ENCODE measurements around the gene CFAP73.

The CFAP73 gene

DNA sequence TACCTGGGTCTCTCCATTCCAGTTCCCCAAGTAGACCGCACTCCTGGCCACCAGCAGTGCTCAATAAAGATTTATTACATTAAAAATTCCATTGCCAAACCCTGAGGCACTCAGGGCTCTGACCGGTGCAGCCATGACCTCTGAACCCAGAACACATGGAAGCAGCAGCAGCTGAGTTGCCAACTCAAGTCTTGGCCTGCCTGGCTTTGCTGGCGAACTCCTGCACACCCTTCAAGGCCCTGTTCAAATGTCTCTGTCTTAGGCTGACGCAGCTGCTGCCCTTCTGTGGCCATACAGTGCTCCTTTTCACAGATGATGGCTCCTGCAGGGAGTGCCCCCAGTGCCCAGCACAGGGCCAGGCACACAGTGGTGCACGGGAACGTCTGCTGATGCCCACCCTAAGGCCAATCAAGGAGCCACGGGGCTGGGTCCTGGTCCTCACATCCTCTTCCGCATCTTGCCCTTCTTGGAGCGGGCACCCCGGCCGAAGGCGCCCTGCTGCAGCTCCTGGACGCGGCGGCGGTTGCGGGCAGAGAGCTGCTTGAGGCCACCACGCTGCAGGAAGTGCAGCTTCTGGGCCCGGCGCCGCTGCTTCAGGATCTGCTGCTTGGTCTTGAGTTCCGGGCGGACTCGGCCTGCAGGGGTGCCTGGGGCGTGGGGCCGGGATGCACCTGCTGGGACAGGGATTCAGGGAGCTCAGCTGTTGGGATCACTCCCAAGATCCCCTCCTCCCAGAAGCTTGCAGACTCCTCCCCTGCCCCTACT lies 9.1 kb downstream of the CFAP73 start:
- Histone ChIP-seq H3K79me2 (ENCODE audit: insufficient read depth, low read length) (no peaks in the 10 kb centered on the region), H3K4me3 (ENCODE audit: insufficient read depth, low read length, poor library complexity, severe bottlenecking) (no peak overlapping the region), H3K9ac (ENCODE audit: low read length) (no peak overlapping the region), H4K20me1 (ENCODE audit: low read depth, low read length) (no peaks in the 10 kb centered on the region), H3K27me3 (ENCODE audit: low read length) (no peaks in the 10 kb centered on the region), H3K9me3 (ENCODE audit: insufficient read depth, low read length) (no peaks in the 10 kb centered on the region), H3K9me2 (replicated peaks; ENCODE audit: insufficient read depth, low read length) (no peaks in the 10 kb centered on the region), H3K4me2 (ENCODE audit: low read depth, low read length, poor library complexity, severe bottlenecking) (no peak overlapping the region), H2AFZ (ENCODE audit: low read depth, low read length, severe bottlenecking) (no peak overlapping the region), H3K27ac (ENCODE audit: low read depth, low read length) (no peak overlapping the region), H3F3A (ENCODE audit: insufficient read depth) (peaks cover 26% of the 10 kb centered on the region), H3K36me3 (ENCODE audit: low read length) (no peaks in the 10 kb centered on the region)
- no peak for TF ChIP-seq EZH2phosphoT487 (conservative IDR thresholded peaks at IDR 0.05; ENCODE audit: low read length)
- TF ChIP-seq, protein P1, sequence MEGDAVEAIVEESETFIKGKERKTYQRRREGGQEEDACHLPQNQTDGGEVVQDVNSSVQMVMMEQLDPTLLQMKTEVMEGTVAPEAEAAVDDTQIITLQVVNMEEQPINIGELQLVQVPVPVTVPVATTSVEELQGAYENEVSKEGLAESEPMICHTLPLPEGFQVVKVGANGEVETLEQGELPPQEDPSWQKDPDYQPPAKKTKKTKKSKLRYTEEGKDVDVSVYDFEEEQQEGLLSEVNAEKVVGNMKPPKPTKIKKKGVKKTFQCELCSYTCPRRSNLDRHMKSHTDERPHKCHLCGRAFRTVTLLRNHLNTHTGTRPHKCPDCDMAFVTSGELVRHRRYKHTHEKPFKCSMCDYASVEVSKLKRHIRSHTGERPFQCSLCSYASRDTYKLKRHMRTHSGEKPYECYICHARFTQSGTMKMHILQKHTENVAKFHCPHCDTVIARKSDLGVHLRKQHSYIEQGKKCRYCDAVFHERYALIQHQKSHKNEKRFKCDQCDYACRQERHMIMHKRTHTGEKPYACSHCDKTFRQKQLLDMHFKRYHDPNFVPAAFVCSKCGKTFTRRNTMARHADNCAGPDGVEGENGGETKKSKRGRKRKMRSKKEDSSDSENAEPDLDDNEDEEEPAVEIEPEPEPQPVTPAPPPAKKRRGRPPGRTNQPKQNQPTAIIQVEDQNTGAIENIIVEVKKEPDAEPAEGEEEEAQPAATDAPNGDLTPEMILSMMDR (IDR thresholded peaks at IDR 0.05; ENCODE audit: insufficient read depth, low read length, poor library complexity, severe bottlenecking): no peak

DNA sequence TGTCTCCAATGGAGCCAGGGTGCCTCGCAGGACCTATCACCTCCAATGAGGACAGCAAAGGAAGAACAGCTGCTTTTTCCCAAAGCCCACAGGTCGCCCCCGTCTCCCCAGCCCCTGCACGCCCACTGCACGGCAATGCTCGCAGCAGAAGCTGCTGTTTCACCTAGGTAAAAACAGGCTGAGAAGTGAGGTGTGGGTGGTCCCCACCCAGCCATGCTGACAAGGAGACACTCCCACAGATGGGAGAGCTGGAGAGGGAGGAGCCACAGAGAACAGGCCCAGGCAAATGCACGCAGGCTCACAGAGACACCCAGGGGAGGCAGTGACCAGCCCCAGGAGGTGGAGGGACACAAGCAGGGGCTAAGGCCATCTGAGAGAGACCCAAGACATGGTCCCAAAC lies 10.4 kb downstream of the CFAP73 start:
- H4K20me1 ChIP-seq (ENCODE audit: low read depth, low read length): no peaks in the 10 kb centered on the region

DNA sequence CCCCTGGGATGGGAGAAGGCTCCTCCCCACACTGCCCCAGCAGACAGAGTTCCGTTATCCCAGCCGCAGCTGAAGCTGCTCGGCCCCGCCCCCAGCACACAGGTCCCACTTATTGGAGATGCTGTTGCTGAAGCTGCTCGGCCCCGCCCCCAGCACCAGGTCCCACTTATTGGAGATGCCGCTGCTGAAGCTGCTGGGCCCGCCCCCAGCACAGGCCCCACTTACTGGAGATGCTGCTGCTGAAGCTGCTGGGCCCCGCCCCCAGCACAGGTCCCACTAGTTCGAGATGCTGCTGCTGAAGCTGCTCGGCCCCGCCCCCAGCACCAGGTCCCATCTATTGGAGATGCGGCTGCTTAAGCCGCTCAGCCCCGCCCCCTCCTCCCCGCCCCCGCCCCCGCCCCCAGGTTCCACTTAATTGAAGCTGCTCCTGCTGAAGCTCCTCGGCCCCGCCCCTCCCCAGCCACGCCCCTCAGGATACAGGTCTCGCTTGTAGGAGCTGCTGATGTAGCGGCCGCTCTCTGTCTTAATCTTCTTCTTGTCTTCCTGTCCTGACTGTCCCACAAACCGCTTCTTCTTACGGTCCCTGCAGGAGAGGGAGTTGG lies 12.0 kb downstream of the CFAP73 start:
- H3K4me2 ChIP-seq (ENCODE audit: low read depth, low read length, poor library complexity, severe bottlenecking): no peak overlapping the region
- no peak overlapping the region for H2AFZ ChIP-seq (ENCODE audit: low read depth, low read length, severe bottlenecking)
- no peaks in the 10 kb centered on the region for H3K27me3 ChIP-seq (ENCODE audit: low read length)
- no peaks in the 10 kb centered on the region for H3K9me2 ChIP-seq (replicated peaks; ENCODE audit: insufficient read depth, low read length)
- TF ChIP-seq EZH2phosphoT487 (conservative IDR thresholded peaks at IDR 0.05; ENCODE audit: low read length): no peak
- no peak overlapping the region for H3K4me3 ChIP-seq (ENCODE audit: insufficient read depth, low read length, poor library complexity, severe bottlenecking)
- H3K9me3 ChIP-seq (ENCODE audit: insufficient read depth, low read length): no peaks in the 10 kb centered on the region
- peaks cover 12% of the 10 kb centered on the region; the same call in 1 of the 2 replicates for H3F3A ChIP-seq (ENCODE audit: insufficient read depth)
- no peaks in the 10 kb centered on the region for H3K79me2 ChIP-seq (ENCODE audit: insufficient read depth, low read length)
- H3K9ac ChIP-seq (ENCODE audit: low read length): no peak overlapping the region
- no peaks in the 10 kb centered on the region; the same call in 1 of the 2 replicates for H3K36me3 ChIP-seq (ENCODE audit: low read length)
- H3K27ac ChIP-seq (ENCODE audit: low read depth, low read length): peak overlapping the region; percentile 18; the same call in 1 of the 2 replicates
- no peaks in the 10 kb centered on the region for H4K20me1 ChIP-seq (ENCODE audit: low read depth, low read length)

More for the DNA sequence above, 10.4 kb downstream of the CFAP73 start:
- H3K4me2 ChIP-seq (ENCODE audit: low read depth, low read length, poor library complexity, severe bottlenecking): no peak overlapping the region
- TF ChIP-seq, protein P1 (IDR thresholded peaks at IDR 0.05; ENCODE audit: insufficient read depth, low read length, poor library complexity, severe bottlenecking): no peak
- no peak for TF ChIP-seq EZH2phosphoT487 (conservative IDR thresholded peaks at IDR 0.05; ENCODE audit: low read length)
- H3K27ac ChIP-seq (ENCODE audit: low read depth, low read length): peak overlapping the region; percentile 10; the same call in 1 of the 2 replicates
- H3K9me3 ChIP-seq (ENCODE audit: insufficient read depth, low read length): no peaks in the 10 kb centered on the region
- no peak overlapping the region for H3K4me3 ChIP-seq (ENCODE audit: insufficient read depth, low read length, poor library complexity, severe bottlenecking)
- no peak overlapping the region for H3K9ac ChIP-seq (ENCODE audit: low read length)
- H3K36me3 ChIP-seq (ENCODE audit: low read length): no peaks in the 10 kb centered on the region; the same call in 1 of the 2 replicates
- no peaks in the 10 kb centered on the region for H3K79me2 ChIP-seq (ENCODE audit: insufficient read depth, low read length)
- H3K9me2 ChIP-seq (replicated peaks; ENCODE audit: insufficient read depth, low read length): no peaks in the 10 kb centered on the region
- H3F3A ChIP-seq (ENCODE audit: insufficient read depth): peaks cover 26% of the 10 kb centered on the region
- H2AFZ ChIP-seq (ENCODE audit: low read depth, low read length, severe bottlenecking): no peak overlapping the region
- H3K27me3 ChIP-seq (ENCODE audit: low read length): no peaks in the 10 kb centered on the region

Measured in SU-DHL-6 (cell line).